Measurements from ENCODE around the gene PER3. TPM values are rescaled to one million over a fixed set of nuclear protein-coding genes. Genes with fewer than 3 reads are reported as not detected.

Gene PER3
- total and polyA plus RNA-seq, 2 of the 4 experiments (the other 2 are of a cell fraction), result 3.4 to 4.2 TPM

DNA sequence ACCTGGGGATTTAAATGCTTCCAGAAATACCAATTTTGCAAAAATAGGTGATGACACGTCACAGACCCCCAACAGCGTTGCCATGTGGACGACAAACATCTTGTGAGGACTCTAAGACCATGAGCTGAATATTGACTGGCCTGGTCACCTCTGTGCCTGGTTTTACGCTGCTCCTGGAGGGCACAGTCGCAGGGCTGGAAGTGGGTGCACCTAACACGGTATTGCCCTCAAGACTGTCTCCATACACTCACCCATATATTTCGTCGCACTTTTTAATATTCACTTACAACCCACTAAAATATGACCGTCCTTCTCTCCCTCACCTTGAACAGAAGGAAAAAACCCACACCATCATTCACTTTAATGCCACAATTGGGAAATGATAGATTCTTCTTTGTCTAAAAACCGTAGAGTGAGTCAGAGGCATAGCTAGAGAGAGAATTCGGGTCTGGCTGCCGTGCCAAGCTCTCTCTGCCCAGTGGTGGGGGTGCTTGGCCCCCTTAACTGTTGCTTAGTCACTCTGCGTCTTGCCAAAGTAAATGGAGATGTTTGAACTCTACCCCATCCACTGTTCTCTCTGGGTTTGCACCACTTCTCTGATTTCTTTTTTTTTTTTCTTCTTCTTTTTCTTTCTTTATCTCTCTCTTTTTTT is 109.6 kb downstream of the PER3 start:
- dilution Hi-C loops (cut with HindIII; ENCODE audit: low sequenced_read_pairs, unreplicated experiment), result no loop called here
- H3K4me2 ChIP-seq (ENCODE audit: low read depth, low read length), result no peak overlapping the region
- CTCF ChIA-PET, result no interaction called here

More for the DNA sequence above, 109.6 kb downstream of the PER3 start:
- Histone ChIP-seq H3K4me1 (ENCODE audit: control insufficient read depth, insufficient read depth, low read length) (peaks cover 2% of the 10 kb centered on the region), H4K20me1 (ENCODE audit: insufficient read depth, low read length) (no peaks in the 10 kb centered on the region), H3K9me3 (ENCODE audit: control insufficient read depth, insufficient read depth, low read length) (no peaks in the 10 kb centered on the region), H3K27me3 (ENCODE audit: control insufficient read depth, insufficient read depth, low read length) (peaks cover 2% of the 10 kb centered on the region; the same call in 1 of the 2 replicates), H2AK9ac (replicated peaks; ENCODE audit: low read depth, low read length, poor library complexity) (no peak overlapping the region), H2BK20ac (ENCODE audit: low read depth, low read length) (no peak overlapping the region), H3K18ac (ENCODE audit: low read depth, low read length) (no peak overlapping the region), H3K9ac (ENCODE audit: low read depth, low read length) (no peak overlapping the region), H4K8ac (ENCODE audit: low read depth in 2 of 2, low read length in 2 of 2) (no peak overlapping the region), H3K14ac (replicated peaks; ENCODE audit: low read depth, low read length) (no peak overlapping the region), H2BK15ac (ENCODE audit: low read depth, low read length) (no peak overlapping the region), H2BK120ac (ENCODE audit: low read depth, low read length) (no peak overlapping the region), H4K91ac (ENCODE audit: insufficient read depth, low read depth, low read length) (no peak overlapping the region), H3K9me1 (ENCODE audit: insufficient read depth, low read length) (no peaks in the 10 kb centered on the region; the same call in 1 of the 2 replicates), H3K36me3 (ENCODE audit: control insufficient read depth, insufficient read depth, low read length) (no peaks in the 10 kb centered on the region), H3K4me3 (ENCODE audit: insufficient read depth, low read depth, low read length) (no peak overlapping the region), H3K23ac (ENCODE audit: low read depth, low read length) (no peak overlapping the region), H4K5ac (ENCODE audit: low read depth, low read length) (no peak overlapping the region), H2AK5ac (ENCODE audit: low read depth, low read length) (no peak overlapping the region), H2BK5ac (ENCODE audit: low read depth, low read length, poor library complexity, severe bottlenecking) (no peak overlapping the region), H3K79me1 (ENCODE audit: low read depth in 1 of 2, low read length in 2 of 2) (no peaks in the 10 kb centered on the region), H2AFZ (replicated peaks; ENCODE audit: low read length, poor library complexity) (no peak overlapping the region), H3K4ac (ENCODE audit: low read depth, low read length) (no peak overlapping the region), H3K27ac (ENCODE audit: insufficient read depth, low read length) (no peak overlapping the region), H3K56ac (ENCODE audit: extremely low read depth, insufficient read depth, low read length) (no peak overlapping the region)
- 90 to 100% methylated on average over 3 to 8 of the region's 13 CpGs for WGBS, 2 experiments (ENCODE audit: extremely low coverage in 2 of 2, insufficient read length in 1 of 2)
- intact Hi-C loops (cut with micrococcal nuclease), result no loop called here
- in situ Hi-C loops (cut with MboI; ENCODE audit: low sequenced_read_pairs), result no loop called here
- peak; percentile 80 for DNase-seq
- TF ChIP-seq RAD21 (IDR thresholded peaks at IDR 0.05; ENCODE audit: low read length) (no peak), POLR2A (IDR thresholded peaks at IDR 0.05; ENCODE audit: low read depth, low read length) (no peak), MXI1 (IDR thresholded peaks at IDR 0.05; ENCODE audit: borderline replicate concordance, low read depth, low read length) (no peak), RCOR1 (IDR thresholded peaks at IDR 0.05; ENCODE audit: insufficient replicate concordance, low read length) (no peak), NFE2L2 (IDR thresholded peaks at IDR 0.05; ENCODE audit: low read depth, low read length) (peak; percentile 36; the same call in 1 of the 2 replicates), CHD1 (IDR thresholded peaks at IDR 0.05; ENCODE audit: low read depth, low read length) (no peak), CEBPB (IDR thresholded peaks at IDR 0.05; ENCODE audit: low read depth, low read length) (peak; percentile 58; the same call in 1 of the 2 replicates), MAFK (IDR thresholded peaks at IDR 0.05; ENCODE audit: low read depth, low read length) (no peak), MAZ (IDR thresholded peaks at IDR 0.05; ENCODE audit: borderline replicate concordance, low read depth, low read length) (peak; percentile 63; the same call in 1 of the 2 replicates), SMC3 (IDR thresholded peaks at IDR 0.05; ENCODE audit: low read depth, low read length) (no peak), FOS (IDR thresholded peaks at IDR 0.05; ENCODE audit: low read depth, low read length) (peak; percentile 48), USF2 (IDR thresholded peaks at IDR 0.05; ENCODE audit: low read depth, low read length) (no peak), BHLHE40 (IDR thresholded peaks at IDR 0.05; ENCODE audit: low read depth, low read length) (no peak), CTCF (conservative IDR thresholded peaks at IDR 0.05; ENCODE audit: low read depth, low read length) (no peak)
- TF ChIP-seq, protein P1, sequence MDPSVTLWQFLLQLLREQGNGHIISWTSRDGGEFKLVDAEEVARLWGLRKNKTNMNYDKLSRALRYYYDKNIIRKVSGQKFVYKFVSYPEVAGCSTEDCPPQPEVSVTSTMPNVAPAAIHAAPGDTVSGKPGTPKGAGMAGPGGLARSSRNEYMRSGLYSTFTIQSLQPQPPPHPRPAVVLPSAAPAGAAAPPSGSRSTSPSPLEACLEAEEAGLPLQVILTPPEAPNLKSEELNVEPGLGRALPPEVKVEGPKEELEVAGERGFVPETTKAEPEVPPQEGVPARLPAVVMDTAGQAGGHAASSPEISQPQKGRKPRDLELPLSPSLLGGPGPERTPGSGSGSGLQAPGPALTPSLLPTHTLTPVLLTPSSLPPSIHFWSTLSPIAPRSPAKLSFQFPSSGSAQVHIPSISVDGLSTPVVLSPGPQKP (IDR thresholded peaks at IDR 0.05; ENCODE audit: borderline replicate concordance, low read depth, low read length), result no peak
- peak; percentile 75 for ATAC-seq (ENCODE audit: low read depth)
- BruUV-seq (replicated peaks), result no TSS peak
- POLR2A ChIA-PET (ENCODE audit: unreplicated experiment), result no interaction called here
